Measurements from ENCODE around the gene EIF5.

DNA sequence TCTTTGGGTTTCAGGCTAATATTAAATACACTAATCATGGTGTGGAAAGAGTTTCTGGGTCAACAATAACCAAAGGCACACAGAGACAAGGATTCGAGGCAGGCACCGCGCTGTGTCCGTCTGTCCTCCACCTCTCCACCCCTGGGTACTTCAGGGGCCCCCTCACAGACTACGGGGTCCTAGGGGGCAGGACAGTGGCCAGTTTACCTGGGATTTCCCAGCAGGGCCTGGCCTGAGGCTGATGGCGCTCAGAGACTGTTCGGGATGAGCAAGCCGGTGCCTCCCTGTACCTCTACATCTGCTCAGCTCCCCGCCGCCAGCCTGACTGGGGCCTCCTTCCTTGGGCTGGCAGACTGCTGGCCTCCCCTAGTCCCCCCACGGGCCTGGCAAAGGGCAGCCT lies 18.1 kb upstream of the EIF5 start:
- TF ChIP-seq, protein P1, sequence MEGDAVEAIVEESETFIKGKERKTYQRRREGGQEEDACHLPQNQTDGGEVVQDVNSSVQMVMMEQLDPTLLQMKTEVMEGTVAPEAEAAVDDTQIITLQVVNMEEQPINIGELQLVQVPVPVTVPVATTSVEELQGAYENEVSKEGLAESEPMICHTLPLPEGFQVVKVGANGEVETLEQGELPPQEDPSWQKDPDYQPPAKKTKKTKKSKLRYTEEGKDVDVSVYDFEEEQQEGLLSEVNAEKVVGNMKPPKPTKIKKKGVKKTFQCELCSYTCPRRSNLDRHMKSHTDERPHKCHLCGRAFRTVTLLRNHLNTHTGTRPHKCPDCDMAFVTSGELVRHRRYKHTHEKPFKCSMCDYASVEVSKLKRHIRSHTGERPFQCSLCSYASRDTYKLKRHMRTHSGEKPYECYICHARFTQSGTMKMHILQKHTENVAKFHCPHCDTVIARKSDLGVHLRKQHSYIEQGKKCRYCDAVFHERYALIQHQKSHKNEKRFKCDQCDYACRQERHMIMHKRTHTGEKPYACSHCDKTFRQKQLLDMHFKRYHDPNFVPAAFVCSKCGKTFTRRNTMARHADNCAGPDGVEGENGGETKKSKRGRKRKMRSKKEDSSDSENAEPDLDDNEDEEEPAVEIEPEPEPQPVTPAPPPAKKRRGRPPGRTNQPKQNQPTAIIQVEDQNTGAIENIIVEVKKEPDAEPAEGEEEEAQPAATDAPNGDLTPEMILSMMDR (IDR thresholded peaks at IDR 0.05): no peak
- no peak for TF ChIP-seq POLR2A (IDR thresholded peaks at IDR 0.05)
